Glomerular visceral epithelial cell (primary cell): ENCODE results near the gene PLEKHJ1.
"Not testable (repeated sequence)": the region's sequence is repeated elsewhere in the genome, so short reads cannot be mapped to it uniquely, and the experiment has no call there.

ENCODE experiments used
- DNase-seq: peaks from one replicate; pipeline ENCODE4 v3.0.0-alpha.2; 2016; ENCODE audit errors: extremely low spot score

PLEKHJ1 gene

DNA sequence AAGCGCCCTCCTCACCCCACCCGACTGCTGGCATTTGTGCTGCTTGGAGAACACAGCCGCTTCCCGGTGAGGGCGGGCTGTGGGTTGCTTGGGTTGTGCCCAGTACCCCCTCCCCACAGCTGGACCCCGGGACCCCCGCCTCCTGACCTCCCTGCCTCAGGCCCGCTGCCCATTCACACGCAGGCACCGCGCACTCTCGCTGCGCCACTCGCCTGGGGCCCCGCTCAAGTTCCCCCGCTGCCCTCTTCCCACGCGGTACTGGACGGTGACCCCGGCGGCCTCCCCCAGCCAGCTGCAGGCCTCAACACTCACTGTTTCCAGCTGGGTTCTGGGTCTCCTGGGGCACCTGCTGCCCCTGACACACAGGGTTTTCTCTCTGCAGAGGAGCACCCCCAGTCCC is 16.4 kb downstream of the PLEKHJ1 start:
- no peak for DNase-seq

GRCh38 chr19:2217591-2217990 is 18.5 kb downstream of the PLEKHJ1 start:
- no peak for DNase-seq

- DNase-seq, result no peak
Observed at GRCh38 chr19:2216361-2217225, 19.5 kb downstream of the PLEKHJ1 start.

DNA sequence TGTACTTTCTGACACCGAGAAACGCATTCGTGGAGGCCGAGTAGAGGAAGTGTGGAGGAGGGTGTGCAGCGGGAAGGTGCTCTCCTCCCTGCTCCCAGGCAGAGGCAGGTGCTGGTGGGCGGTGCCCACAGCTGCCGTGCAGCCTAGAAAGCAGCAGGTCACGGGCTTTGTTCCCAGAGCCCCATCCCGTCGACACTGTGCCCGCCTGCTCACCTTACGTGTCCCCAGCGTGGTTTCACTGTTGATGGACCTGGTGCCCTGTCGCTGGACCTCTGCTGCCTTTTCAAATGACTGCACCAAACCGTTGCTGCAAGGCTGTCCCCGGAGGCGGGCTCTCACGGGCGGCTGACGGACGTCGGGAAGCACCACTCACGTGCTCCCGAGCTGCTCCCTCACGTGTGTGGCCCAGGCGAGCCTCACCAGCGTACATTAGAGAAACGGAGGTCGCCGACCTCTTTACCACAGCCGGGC is 20.8 kb downstream of the PLEKHJ1 start:
- no peak for DNase-seq

- no peak for DNase-seq
Observed at GRCh38 chr19:2214251-2214650, 21.9 kb downstream of the PLEKHJ1 start.

GRCh38 chr19:2213799-2214198 is 22.3 kb downstream of the PLEKHJ1 start:
- no peak for DNase-seq

DNA sequence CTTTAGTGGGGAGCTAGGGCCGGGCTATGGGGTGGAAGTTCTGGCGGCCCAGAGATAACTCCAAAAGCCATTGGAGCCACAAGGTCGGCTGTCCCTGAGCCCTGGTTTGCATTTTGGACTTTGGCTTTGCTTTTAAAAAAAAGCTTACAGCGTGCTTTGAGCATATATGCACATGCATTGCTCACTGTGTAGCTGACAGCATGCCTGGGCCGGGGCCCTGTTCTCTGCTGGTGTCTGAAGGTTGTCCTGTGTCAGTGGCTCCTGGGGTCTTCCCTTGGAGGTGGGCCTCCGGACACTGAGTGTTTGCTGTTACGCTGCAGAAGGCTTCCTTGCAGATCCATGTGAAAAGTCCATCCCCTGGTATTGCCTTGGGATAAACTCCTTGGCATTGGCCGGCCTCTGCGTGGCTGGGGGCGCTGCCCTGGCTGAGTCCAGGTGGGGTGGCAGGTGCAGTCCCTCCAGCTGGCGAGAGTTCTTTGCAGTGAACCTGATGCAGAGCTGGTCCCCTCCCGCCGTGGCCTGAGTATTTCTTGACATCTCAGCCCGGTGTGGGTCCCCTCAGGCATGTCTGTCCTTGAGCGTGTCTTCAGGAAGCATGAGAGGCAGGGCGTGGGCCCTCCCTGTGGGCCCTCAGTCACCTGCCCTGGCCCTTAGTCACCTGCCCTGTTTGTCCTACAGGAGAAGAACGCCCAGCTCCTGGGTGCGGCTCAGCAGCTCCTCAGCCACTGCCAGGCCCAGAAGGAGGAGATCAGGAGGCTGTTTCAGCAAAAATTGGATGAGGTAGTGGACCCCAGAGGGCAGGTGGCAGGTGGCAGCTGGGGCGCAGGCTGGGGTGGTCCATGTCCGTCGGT is 23.0 kb downstream of the PLEKHJ1 start:
- no peak for DNase-seq

GRCh38 chr19:2210987-2211740 is 25.0 kb downstream of the PLEKHJ1 start:
- DNase-seq, result no peak

GRCh38 chr19:2210206-2210605 is 25.9 kb downstream of the PLEKHJ1 start:
- DNase-seq, result no peak

DNA sequence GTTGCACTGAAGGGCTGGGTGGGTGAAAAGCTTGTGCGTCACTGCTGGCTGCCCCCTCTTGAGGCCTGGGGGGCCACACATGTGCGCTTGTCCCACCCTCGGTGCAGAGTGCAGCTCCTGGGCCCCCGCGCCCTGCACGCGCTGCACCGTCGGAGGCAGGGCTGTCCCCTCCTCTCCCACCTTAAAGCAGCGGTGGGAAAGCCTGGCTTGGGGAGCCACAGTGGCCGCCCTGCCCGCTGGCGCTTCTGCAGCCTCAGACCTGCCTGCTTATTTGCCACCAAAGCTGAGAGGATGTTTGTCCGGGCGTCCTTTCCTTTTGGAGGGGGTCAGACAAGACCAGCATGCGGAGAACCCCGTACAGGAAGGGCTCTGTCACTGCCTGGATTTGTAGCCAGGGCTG is 26.7 kb downstream of the PLEKHJ1 start:
- no peak for DNase-seq

GRCh38 chr19:2208975-2209374 is 27.2 kb downstream of the PLEKHJ1 start:
- DNase-seq, result no peak

- no peak for DNase-seq
Observed at GRCh38 chr19:2207991-2208860, 27.9 kb downstream of the PLEKHJ1 start.

- DNase-seq, result no peak
Observed at GRCh38 chr19:2207008-2207407, 29.1 kb downstream of the PLEKHJ1 start.

DNA sequence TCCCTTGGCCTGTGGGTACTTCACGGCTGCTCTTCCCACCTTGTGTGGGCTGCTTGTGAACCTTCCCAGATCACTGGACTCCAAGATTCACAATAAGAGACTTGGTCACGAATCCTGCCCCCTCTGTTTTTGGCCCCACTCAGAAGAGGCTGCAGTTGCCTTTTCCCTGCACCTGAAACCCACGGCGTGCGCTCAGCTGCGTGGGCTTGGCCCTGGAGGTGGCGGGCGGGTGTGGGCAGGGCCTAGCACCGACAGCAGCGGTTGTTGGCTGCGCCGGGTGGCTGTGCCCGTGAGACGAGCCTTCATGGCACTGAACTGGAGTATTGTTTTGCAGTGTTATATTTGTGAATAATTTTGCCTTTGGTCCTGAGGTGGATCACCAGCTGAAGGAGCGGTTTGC is 33.8 kb downstream of the PLEKHJ1 start:
- no peak for DNase-seq

DNA sequence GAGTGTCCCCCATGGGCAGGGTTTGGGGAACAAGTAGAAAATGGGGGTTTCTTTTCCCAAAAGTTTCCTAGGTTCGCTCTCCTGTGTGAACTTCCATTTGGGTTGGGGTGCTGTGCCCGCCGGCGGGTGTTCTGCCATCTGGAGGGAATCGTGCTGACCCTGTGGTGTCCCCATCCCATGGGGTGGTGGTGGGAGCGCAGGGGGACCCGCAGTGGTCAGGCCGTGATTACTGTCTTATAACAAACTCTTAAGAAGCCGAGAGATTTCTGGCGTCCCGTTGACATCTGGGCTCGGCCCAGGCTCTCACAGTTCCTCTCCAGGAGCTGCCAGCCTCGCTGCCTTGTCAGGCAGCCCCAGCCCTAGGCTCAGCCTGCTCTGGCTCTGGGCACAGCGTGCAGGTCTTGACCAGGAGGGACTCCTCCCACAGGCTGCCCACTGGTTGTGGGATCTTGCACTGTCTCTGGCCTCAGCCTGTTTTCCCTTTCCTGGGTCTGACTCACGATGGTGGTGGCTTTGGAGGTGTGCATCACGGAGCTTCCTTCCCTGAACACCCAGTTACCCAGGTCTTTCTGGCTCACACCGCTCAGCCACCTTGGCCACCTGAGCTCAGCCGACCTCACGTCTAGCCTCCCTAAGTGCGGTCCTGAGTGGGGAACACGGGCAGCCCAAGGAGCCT is 34.5 kb downstream of the PLEKHJ1 start:
- no peak for DNase-seq

- DNase-seq, result not testable (repeated sequence)
Observed at GRCh38 chr19:2200624-2201294, 35.4 kb downstream of the PLEKHJ1 start.

DNA sequence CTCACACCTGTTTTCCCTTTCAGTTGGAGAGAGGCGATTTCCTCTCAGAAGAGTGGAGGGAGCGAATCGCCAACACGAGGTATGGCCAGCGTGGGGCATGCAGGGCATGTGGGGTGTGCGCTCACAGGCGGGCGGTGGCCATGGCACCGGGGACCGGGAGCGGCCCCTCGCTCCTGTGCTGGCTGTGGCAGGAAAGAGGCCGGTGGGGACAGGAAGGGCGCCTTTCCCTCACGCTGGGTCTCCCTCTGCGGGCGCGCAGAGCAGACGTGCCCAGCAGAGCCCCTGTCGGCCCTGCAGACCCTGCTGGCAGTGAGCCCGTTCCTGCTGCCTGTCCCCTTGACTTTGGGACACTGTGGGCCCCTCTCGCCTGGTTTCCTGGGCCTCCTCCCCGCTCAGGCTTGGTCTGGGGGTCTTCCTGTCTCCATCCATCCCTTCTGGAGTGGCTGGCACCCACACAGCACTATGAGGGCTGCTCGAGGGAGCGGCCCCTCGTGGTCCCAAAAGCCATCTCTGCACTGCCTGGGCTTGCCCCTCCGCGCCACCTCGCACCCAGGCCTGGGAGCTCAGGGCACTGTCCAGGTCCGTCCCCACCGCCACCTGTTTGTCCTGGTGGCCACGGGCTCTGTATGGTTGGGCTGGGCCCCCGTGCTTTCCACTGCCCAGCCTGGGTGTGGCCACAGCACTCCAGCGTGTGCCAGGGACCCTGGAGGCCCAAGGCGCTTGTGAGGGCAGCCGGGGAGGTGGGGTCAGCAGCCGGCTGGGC is 36.1 kb downstream of the PLEKHJ1 start:
- DNase-seq, result no peak

DNA sequence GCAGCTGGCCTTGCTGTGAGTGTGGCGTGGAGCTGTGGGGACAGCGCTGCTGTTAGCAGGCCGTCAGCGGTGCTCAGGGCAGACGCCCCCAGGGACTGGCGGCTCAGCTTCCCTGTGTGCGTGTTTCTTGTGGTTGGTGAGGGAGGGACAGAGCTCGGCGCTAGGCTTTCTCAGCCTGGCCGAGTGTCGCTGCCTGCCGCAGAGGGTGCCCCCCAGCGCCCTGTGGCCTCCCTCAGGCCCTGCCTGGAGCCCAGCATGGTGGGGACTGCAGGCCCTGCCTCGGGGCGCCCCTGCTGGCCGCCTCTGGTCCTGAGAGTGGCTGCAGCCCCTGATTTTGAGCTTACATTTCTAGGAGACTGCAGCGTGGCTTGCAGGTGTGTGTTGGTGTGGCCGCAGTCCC is 36.9 kb downstream of the PLEKHJ1 start:
- DNase-seq, result no peak

GRCh38 chr19:2198317-2198716 is 37.8 kb downstream of the PLEKHJ1 start:
- no peak for DNase-seq
